ENCODE measurements around the gene LAG3. TPM values are rescaled to one million over a fixed set of nuclear protein-coding genes. Genes with fewer than 3 reads are reported as not detected.

Gene LAG3
- total RNA-seq, 4 donors from 2014 or later: 0.68 to 1.4 TPM; not detected in 2

DNA sequence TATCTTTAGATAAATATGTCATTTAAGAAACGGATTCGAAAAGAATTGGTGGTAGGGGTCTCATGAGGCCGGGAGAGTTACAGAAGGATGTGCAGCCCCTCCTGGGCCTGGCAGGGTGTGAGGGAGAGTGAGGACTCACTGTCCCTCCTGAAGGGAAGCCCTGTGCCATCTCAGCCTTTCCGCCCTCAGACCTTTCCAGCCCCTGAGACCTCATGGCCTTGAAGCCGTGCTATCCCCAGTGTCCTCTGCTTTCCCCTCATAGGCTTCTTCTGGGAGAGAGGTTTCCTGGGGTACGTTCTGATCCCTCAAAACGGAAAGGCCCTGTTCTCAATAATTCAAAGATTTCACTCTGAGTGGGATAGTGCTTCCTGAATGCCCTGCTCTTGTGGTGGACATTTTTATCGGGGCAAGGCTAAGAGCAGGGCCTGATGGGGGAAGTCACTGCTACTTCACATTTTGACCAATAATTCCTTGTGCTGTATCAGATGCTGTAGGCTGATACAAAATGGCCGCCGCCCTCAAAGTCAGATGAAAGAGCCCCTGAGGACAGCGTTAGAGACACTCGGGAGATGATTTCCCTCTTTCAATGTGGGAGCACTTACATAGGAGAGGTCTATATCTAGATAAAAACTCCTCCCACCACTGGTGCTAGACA lies 18.3 kb downstream of the LAG3 start:
- peak overlapping the region; percentile 5 to 79 (median 66) for H3K27ac ChIP-seq
- no peaks in the 10 kb centered on the region for H3K9me3 ChIP-seq
- TF ChIP-seq POLR2A (IDR thresholded peaks at IDR 0.05): no peak
- TF ChIP-seq, protein P1, sequence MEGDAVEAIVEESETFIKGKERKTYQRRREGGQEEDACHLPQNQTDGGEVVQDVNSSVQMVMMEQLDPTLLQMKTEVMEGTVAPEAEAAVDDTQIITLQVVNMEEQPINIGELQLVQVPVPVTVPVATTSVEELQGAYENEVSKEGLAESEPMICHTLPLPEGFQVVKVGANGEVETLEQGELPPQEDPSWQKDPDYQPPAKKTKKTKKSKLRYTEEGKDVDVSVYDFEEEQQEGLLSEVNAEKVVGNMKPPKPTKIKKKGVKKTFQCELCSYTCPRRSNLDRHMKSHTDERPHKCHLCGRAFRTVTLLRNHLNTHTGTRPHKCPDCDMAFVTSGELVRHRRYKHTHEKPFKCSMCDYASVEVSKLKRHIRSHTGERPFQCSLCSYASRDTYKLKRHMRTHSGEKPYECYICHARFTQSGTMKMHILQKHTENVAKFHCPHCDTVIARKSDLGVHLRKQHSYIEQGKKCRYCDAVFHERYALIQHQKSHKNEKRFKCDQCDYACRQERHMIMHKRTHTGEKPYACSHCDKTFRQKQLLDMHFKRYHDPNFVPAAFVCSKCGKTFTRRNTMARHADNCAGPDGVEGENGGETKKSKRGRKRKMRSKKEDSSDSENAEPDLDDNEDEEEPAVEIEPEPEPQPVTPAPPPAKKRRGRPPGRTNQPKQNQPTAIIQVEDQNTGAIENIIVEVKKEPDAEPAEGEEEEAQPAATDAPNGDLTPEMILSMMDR (IDR thresholded peaks at IDR 0.05): no peak
- intact Hi-C loops (cut with DNase I; ENCODE audit: low total_unique reads): no loop called here
- WGBS, 2 donors (ENCODE audit: low coverage in 1 of 2): 84 to 87% methylated on average over 4 to 12 of the region's 12 CpGs
- peak overlapping the region in 1 of 4 donors; percentile 43 for H3K4me3 ChIP-seq
- peaks cover 0 to 14% (median 3%) of the 10 kb centered on the region in 4 donors for H3K4me1 ChIP-seq
- no peaks in the 10 kb centered on the region for H3K36me3 ChIP-seq
- no peaks in the 10 kb centered on the region for H3K27me3 ChIP-seq
- in situ Hi-C loops (cut with MboI; ENCODE audit: low pct_ligation_motif_present in 1 of 4, low pct_unique_long_range_greater_than_20kb in 1 of 4, low sequenced_read_pairs in 3 of 4): no loop called here
- no peak for DNase-seq

DNA sequence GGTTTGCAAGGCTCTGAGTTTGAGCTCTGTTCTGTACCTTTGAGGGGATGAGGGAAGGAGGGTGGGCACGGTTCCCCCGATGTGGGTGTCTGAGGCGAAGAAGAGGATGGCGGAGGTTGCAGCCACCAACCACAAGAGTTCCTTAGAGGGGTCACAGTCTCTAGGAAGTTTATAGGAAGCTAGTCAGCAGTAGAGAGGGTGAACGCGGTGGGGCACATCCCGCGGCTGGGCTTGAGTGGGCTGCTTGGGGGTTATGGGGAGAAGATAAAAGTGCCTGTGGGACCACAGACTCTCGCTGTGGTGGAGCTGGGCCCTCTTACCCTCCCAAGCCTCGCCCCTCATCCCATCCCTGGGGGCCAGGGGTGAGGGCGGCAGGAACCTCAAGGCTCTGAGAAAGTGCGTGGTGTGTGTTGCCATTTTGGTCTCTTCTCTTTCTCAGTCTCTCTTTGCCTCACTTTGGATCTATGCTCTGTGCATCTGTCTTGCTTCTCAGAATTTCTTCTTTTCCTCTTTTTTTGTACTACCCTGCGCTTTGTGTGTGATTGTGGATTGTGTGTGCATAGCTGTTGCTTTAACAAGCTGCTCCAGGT lies 19.7 kb downstream of the LAG3 start:
- 59 to 77% methylated on average over 6 to 13 of the region's 13 CpGs for WGBS, 2 donors (ENCODE audit: low coverage in 1 of 2)
- intact Hi-C loops (cut with DNase I; ENCODE audit: low total_unique reads): no loop called here

DNA sequence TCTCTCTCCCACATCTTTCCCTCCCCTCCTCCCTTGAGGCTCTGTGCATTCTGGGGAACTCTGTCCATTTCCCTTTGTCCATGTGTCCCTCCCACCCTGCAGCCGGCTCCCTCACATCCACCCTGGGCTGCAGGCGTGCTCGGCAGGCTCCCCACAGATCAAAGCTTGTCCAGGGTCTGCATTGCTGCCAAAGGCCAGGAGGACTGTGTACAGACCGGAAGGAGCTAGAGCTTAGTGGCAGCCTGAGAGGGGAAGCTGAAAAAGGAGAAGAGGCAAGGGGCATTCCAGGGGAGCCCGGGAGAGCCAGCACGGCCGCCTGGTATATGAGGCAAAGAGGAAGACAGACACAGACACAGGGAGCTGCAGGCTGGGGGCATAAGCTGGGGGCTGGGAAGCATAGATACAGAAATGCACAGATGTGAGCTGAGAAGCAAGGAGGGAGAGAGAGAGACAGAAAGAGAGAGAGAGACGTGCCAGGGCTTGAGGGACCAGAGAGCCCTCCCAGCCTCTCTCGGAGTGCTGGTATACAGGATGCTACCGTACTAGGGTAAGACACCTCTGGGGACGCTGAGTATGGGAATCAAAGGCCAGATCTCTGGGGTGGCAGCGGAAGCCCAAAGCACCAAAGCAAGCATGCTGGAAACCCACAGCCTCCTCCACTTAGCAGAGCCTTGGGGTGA lies 20.3 kb downstream of the LAG3 start:
- DNase-seq: no peak
- in situ Hi-C loops (cut with MboI; ENCODE audit: low pct_ligation_motif_present in 1 of 4, low pct_unique_long_range_greater_than_20kb in 1 of 4, low sequenced_read_pairs in 3 of 4) (no loop called here), intact Hi-C loops (cut with DNase I; ENCODE audit: low total_unique reads) (no loop called here)
- Histone ChIP-seq H3K9me3 (no peaks in the 10 kb centered on the region), H3K4me3 (peak overlapping the region in 2 of 4 donors; percentile 6 to 26), H3K27ac (peak overlapping the region; percentile 46 to 79 (median 66)), H3K4me1 (peaks cover 0 to 14% (median 3%) of the 10 kb centered on the region in 4 donors), H3K27me3 (no peaks in the 10 kb centered on the region), H3K36me3 (no peaks in the 10 kb centered on the region)
- peak; percentile 25 for TF ChIP-seq POLR2A (IDR thresholded peaks at IDR 0.05)
- TF ChIP-seq EP300 (IDR thresholded peaks at IDR 0.05; ENCODE audit: low read depth): no peak
- TF ChIP-seq POLR2AphosphoS5 (IDR thresholded peaks at IDR 0.05): peak in 1 of 3 donors; percentile 42
- TF ChIP-seq, protein P1 (IDR thresholded peaks at IDR 0.05): no peak
- 20 to 39% methylated on average over 3 to 12 of the region's 12 CpGs for WGBS, 2 donors (ENCODE audit: low coverage in 1 of 2)

More for the DNA sequence above, 19.7 kb downstream of the LAG3 start:
- Histone ChIP-seq H3K27me3 (no peaks in the 10 kb centered on the region), H3K36me3 (no peaks in the 10 kb centered on the region), H3K27ac (peak overlapping the region; percentile 46 to 79 (median 66)), H3K9me3 (no peaks in the 10 kb centered on the region), H3K4me1 (peaks cover 0 to 14% (median 3%) of the 10 kb centered on the region in 4 donors), H3K4me3 (peak overlapping the region in 2 of 4 donors; percentile 6 to 26)
- in situ Hi-C loops (cut with MboI; ENCODE audit: low pct_ligation_motif_present in 1 of 4, low pct_unique_long_range_greater_than_20kb in 1 of 4, low sequenced_read_pairs in 3 of 4): no loop called here
- no peak for TF ChIP-seq POLR2A (IDR thresholded peaks at IDR 0.05)
- no peak for TF ChIP-seq EP300 (IDR thresholded peaks at IDR 0.05; ENCODE audit: low read depth)
- TF ChIP-seq POLR2AphosphoS5 (IDR thresholded peaks at IDR 0.05): no peak
- TF ChIP-seq, protein P1 (IDR thresholded peaks at IDR 0.05): no peak
- DNase-seq: no peak

DNA sequence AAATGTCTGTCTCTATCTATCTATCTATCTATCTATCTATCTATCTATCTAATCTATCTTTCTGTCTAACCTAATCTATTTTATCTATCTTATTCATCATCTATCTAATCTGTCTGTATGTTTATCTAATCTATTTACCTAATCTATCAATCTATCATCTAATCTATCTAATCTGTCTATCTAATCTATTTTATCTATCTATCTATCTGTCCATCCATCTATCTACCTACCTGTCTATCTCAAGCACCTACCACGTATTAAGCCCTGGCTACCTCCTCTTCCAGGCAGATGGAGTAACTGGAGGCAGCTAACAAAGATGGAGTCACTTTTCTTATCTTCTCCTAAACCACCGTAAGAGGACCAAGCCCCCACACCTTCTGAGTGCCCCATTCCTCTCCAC lies 22.8 kb downstream of the LAG3 start:
- DNase-seq: no peak
- H3K27me3 ChIP-seq: no peaks in the 10 kb centered on the region
- intact Hi-C loops (cut with DNase I; ENCODE audit: low total_unique reads) (no loop called here), in situ Hi-C loops (cut with MboI; ENCODE audit: low pct_ligation_motif_present in 1 of 4, low pct_unique_long_range_greater_than_20kb in 1 of 4, low sequenced_read_pairs in 3 of 4) (no loop called here)
- 81 to 85% methylated on average over 2 of the region's 2 CpGs for WGBS, 2 donors (ENCODE audit: low coverage in 1 of 2)
- H3K9me3 ChIP-seq: no peaks in the 10 kb centered on the region
- no peak overlapping the region for H3K4me3 ChIP-seq
- TF ChIP-seq POLR2AphosphoS5 (IDR thresholded peaks at IDR 0.05) (no peak), EP300 (IDR thresholded peaks at IDR 0.05; ENCODE audit: low read depth) (no peak), POLR2A (IDR thresholded peaks at IDR 0.05) (no peak)
- TF ChIP-seq, protein P1 (IDR thresholded peaks at IDR 0.05): no peak
- H3K4me1 ChIP-seq: peaks cover 0 to 14% (median 3%) of the 10 kb centered on the region in 4 donors
- H3K27ac ChIP-seq: no peak overlapping the region
- no peaks in the 10 kb centered on the region for H3K36me3 ChIP-seq
